MM.1S (cell line): ENCODE results near the gene CYS1.

Experiments used
- DNase-seq: peaks from one replicate; pipeline ENCODE4 v3.0.0-alpha.2; 2015
- H2AFZ ChIP-seq: fragments of 300-600 bp; sonication (generic); 2 replicates; pipeline ENCODE4 v1.6.0; 2016; ENCODE audit warnings: antibody characterized with exemption, low read length
- H3F3A ChIP-seq: fragments of 300-600 bp; sonication (generic); 2 replicates; pipeline ENCODE4 v1.6.1; 2016; ENCODE audit warnings: mild to moderate bottlenecking, antibody characterized with exemption, low read length, moderate library complexity, mixed read lengths; ENCODE audit not compliant: insufficient read depth
- H3K27ac ChIP-seq: fragments of 300-600 bp; sonication (generic); 2 replicates; pipeline ENCODE4 v1.5.1; 2016; ENCODE audit warnings: mild to moderate bottlenecking, low read length
- H3K27me3 ChIP-seq: fragments of 300-600 bp; sonication (generic); replicated peaks from 2 replicates; pipeline ENCODE4 v1.6.0; 2016; ENCODE audit warnings: low read length; ENCODE audit not compliant: insufficient read depth
- H3K36me3 ChIP-seq: fragments of 300-600 bp; sonication (generic); replicated peaks from 2 replicates; pipeline ENCODE4 v1.6.1; 2016; ENCODE audit warnings: mild to moderate bottlenecking, low read length, mixed read lengths; ENCODE audit not compliant: insufficient read depth
- H3K4me1 ChIP-seq: fragments of 300-600 bp; sonication (generic); 2 replicates; pipeline ENCODE4 v1.6.1; 2016; ENCODE audit warnings: low read length, mixed read lengths
- H3K4me2 ChIP-seq: fragments of 300-600 bp; sonication (generic); 2 replicates; pipeline ENCODE4 v1.6.0; 2016; ENCODE audit warnings: low read depth, low read length
- H3K4me3 ChIP-seq: fragments of 300-600 bp; sonication (generic); 2 replicates; pipeline ENCODE4 v1.5.1; 2016; ENCODE audit warnings: low read length, mixed read lengths
- H3K79me2 ChIP-seq: fragments of 300-600 bp; sonication (generic); 2 replicates; pipeline ENCODE4 v1.6.1; 2016; ENCODE audit warnings: mixed run types, low read length, mixed read lengths
- H3K9ac ChIP-seq: fragments of 300-600 bp; sonication (generic); 2 replicates; pipeline ENCODE4 v1.6.1; 2016; ENCODE audit warnings: low read length, mixed read lengths
- H3K9me2 ChIP-seq: fragments of 300-600 bp; sonication (generic); replicated peaks from 2 replicates; pipeline ENCODE4 v1.6.1; 2016; ENCODE audit warnings: mild to moderate bottlenecking, low read length, mixed read lengths; ENCODE audit not compliant: insufficient read depth
- H3K9me3 ChIP-seq: fragments of 300-600 bp; sonication (generic); replicated peaks from 2 replicates; pipeline ENCODE4 v1.6.1; 2016; ENCODE audit warnings: mild to moderate bottlenecking, low read length, mixed read lengths; ENCODE audit not compliant: insufficient read depth
- H4K20me1 ChIP-seq: fragments of 300-600 bp; sonication (generic); 2 replicates; pipeline ENCODE4 v1.6.1; 2016; ENCODE audit warnings: mild to moderate bottlenecking, low read length, moderate library complexity, mixed read lengths; ENCODE audit not compliant: insufficient read depth
- EZH2 ChIP-seq: fragments of 300-600 bp; sonication (generic); optimal IDR thresholded peaks from 2 replicates; pipeline ENCODE3; 2017; ENCODE audit warnings: low read depth, mild to moderate bottlenecking, antibody characterized with exemption, low read length, mixed read lengths
- EZH2phosphoT487 ChIP-seq: fragments of 300-600 bp; sonication (generic); IDR thresholded peaks from 2 replicates; pipeline ENCODE4 v1.6.1; 2018; ENCODE audit warnings: antibody characterized with exemption, low read length
- TF ChIP-seq, protein P1 (sequence below): fragments of 300-600 bp; sonication (generic); IDR thresholded peaks from 2 replicates; pipeline ENCODE4 v1.5.1; 2016; ENCODE audit warnings: antibody characterized with exemption, low read length, mixed read lengths

CYS1 gene

DNA sequence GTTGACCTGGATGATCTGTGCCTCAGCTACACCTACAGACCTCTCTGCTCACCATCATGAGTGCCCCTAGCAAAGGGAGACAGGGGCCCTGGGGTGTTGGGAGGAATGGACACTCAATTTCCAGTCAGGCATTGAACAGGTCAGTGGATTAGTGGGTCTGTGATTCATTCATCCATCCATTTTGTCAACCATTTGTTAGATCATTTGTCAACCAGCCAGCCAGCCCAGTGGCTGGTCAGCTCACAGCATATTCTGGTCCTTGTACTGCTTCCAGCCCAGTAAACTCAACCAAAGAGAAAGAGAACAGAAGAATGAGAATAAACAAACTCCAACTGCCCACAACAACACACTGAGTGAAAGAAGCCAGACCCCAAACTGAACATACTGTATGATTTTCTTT lies 41.5 kb downstream of the CYS1 start:
- Histone ChIP-seq H2AFZ (no peak overlapping the region), H4K20me1 (no peaks in the 10 kb centered on the region), H3K4me2 (no peak overlapping the region), H3K27ac (no peak overlapping the region), H3K4me3 (no peak overlapping the region), H3F3A (no peaks in the 10 kb centered on the region), H3K9ac (no peak overlapping the region), H3K79me2 (no peaks in the 10 kb centered on the region), H3K9me2 (no peaks in the 10 kb centered on the region), H3K4me1 (peaks cover 12% of the 10 kb centered on the region), H3K27me3 (no peaks in the 10 kb centered on the region), H3K9me3 (no peaks in the 10 kb centered on the region), H3K36me3 (no peaks in the 10 kb centered on the region)
- TF ChIP-seq EZH2 (no peak), EZH2phosphoT487 (no peak)
- TF ChIP-seq, protein P1, sequence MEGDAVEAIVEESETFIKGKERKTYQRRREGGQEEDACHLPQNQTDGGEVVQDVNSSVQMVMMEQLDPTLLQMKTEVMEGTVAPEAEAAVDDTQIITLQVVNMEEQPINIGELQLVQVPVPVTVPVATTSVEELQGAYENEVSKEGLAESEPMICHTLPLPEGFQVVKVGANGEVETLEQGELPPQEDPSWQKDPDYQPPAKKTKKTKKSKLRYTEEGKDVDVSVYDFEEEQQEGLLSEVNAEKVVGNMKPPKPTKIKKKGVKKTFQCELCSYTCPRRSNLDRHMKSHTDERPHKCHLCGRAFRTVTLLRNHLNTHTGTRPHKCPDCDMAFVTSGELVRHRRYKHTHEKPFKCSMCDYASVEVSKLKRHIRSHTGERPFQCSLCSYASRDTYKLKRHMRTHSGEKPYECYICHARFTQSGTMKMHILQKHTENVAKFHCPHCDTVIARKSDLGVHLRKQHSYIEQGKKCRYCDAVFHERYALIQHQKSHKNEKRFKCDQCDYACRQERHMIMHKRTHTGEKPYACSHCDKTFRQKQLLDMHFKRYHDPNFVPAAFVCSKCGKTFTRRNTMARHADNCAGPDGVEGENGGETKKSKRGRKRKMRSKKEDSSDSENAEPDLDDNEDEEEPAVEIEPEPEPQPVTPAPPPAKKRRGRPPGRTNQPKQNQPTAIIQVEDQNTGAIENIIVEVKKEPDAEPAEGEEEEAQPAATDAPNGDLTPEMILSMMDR = no peak
- DNase-seq = no peak

DNA sequence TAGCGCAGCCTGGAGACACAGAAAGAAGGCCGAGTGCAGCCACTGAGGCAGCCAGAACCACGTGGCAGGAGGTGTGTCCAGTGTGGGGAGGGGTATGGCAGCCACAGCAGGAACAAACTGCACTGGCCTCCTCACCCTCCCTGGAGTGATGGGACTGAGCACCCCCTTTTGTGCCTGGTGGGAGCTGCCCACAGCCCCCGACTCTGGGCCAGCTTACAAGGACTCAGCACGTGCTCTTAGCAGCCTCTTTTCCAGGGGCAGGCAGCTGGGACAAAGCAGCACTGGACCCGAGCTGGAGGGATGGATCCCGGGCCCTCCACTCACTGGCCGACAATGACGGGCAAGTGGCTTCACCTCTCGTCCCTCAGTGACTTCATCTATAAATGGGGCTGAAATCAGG lies 42.1 kb downstream of the CYS1 start:
- TF ChIP-seq EZH2phosphoT487 (no peak), EZH2 (no peak)
- TF ChIP-seq, protein P1 = no peak
- Histone ChIP-seq H3K9ac (no peak overlapping the region), H3K79me2 (no peaks in the 10 kb centered on the region), H3K36me3 (no peaks in the 10 kb centered on the region), H3K27ac (no peak overlapping the region), H3K27me3 (no peaks in the 10 kb centered on the region), H3K4me3 (no peak overlapping the region), H3K4me2 (no peak overlapping the region), H3K9me3 (no peaks in the 10 kb centered on the region), H4K20me1 (no peaks in the 10 kb centered on the region), H3F3A (no peaks in the 10 kb centered on the region), H2AFZ (no peak overlapping the region), H3K9me2 (no peaks in the 10 kb centered on the region), H3K4me1 (peaks cover 12% of the 10 kb centered on the region)
- no peak for DNase-seq

DNA sequence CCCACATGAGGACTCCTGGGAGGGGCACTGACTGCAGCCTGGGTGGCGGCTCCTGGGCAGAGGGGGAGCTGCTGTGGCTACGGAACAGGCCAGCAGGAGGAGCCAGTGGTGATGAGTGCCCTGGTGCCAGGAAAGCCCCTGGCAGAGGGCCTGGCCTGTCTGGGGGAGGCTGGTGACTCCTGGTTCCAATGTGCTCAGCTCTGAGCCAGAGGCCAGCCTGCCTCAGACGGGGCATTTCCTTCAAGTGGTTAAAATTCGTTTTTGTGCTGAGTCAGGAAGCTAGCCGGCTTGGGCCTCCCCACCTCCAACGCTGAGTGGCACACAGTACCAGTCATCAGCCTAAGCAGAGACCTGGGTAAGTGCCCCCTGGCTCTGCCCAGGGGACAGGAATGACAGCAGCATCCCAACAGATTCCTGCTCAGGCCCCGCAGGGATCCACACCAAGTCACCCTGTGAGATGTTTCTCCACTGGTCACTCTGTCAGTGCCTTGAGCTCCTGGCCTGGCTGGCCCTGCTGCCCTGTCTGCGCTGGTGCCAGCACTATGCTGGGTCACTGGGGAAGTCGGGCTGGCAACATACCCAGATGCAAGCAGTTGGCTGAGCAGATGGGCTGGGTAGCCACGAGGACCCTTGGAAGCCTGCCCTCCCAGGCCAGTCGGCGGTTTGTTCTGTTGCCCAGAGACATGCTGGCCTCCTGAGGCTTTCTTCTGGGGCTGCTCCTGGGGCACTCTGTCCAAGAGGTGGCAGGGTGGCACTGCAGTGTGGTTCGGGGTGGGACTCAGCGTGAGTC lies 43.9 kb downstream of the CYS1 start:
- TF ChIP-seq EZH2phosphoT487 = no peak
- TF ChIP-seq, protein P1 = peak; percentile 31
- H2AFZ ChIP-seq = no peak overlapping the region
- no peaks in the 10 kb centered on the region for H3K36me3 ChIP-seq
- H3K4me1 ChIP-seq = peaks cover 9% of the 10 kb centered on the region
- DNase-seq = peak; percentile 26
- H3F3A ChIP-seq = no peaks in the 10 kb centered on the region
- H3K9me2 ChIP-seq = no peaks in the 10 kb centered on the region
- H3K27ac ChIP-seq = no peak overlapping the region
- no peaks in the 10 kb centered on the region for H4K20me1 ChIP-seq
- no peaks in the 10 kb centered on the region for H3K79me2 ChIP-seq
- H3K9me3 ChIP-seq = no peaks in the 10 kb centered on the region
- H3K9ac ChIP-seq = no peak overlapping the region
- no peak overlapping the region for H3K4me2 ChIP-seq
- H3K4me3 ChIP-seq = no peak overlapping the region
- H3K27me3 ChIP-seq = no peaks in the 10 kb centered on the region
